ENCODE data around the gene ADCY6.

ADCY6 gene

DNA sequence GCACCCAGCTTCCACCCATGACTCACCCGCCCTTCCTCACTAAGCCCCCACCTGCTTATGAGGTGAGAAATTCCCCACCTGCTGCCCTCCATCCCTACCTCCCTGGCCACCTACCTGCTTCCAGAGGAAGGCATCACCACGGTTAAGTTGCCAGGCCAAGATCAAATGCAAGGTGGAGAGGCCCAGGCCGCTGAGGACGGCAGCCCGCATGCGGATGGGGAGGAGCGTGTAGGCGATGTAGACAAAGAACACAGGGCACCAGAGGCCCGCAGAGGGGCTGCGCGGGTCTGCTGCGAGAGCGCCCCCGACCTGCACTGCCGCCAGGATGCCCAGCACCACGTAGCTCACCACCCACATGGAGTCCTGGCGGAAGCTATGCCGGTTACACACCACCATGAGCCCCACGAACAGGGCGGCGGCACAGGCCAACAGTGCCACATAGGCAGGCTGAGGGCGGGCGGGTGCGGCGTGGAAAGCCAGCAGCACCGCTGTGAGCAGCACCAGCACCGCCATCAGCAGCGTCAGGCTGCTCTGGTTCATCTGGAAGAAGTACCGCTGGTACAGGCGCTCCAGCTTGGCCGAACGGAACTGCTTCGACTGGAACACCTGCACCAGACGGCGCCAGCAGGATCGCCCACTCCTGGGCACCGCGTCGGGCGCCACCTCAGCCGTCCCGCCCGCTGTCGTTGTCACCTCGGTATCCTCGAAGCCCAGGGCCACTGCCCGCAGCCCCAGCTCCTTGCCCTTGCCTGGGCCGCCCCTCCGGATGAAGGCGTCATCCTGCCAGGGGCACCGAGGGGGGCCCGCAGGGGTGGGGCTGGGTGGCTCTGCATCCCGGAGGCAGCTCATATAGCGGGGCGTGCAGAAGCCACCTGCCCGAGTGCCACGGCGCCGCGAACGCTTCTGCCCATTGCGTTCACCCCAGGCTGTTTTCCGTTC lies 6.2 kb downstream of the ADCY6 start:
- DNase-seq: no peak

DNA sequence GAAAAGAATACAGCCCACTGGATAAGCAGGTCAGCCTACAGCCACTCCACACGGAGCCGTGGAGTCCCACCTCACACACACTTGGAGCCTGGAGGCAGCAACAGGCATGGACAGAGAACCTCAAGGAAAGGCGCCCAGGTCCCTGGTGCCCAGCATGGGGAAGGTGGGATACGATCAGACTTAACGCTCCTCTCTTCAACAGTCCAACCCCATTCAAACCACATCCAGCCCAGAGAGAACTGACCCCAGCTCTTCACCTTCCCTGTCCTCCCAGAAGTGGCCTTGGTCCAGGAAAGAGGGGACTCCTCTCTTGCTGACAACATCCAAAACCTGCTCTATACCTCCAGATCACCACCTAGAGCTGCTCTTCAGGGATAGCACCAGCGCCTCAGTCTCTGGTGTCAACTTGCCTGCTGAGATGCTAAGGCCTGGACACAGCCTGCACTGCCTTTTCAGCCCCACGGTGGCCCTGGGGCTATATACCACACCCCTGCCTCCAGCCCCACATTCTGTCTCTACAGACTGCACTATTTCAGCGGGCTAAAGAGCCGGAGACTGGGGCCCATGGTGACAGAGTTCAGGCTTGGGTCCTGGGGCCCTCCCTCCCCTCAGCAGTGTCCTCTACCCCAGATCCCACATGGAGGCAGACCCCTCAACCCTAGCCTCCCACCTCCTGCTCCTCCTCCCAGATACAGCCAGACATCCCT lies 7.0 kb downstream of the ADCY6 start:
- no peak for DNase-seq

DNA sequence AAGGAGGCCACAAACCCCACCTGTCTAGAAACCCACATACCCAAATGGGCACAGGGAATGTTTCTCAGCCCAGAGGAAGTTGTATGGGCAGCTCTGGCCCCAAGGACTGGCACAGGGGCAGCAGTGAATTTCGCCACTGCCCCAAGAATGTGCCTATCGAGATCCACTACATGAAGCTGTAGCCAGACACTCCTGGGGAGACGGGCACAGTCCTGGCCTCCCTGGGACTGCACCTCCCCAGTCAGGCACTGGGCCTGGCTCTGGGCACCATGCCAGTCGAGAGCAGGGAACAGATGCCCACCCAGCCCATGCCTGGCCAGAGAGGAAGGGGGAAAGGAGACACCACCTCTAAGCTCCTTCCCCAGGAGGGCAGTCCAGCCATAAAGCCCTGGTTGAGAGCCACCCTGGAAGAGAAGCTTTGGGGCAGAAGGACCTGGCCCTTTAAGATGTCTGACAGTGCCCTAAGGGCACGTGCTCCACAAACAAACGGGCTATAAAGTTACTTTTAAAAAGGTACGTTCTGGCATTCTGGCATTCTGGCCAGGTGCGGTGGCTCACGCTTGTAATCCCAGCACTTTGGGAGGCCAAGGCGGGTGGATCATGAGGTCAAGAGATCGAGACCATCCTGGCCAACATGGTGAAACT lies 8.4 kb downstream of the ADCY6 start:
- DNase-seq: no peak

DNA sequence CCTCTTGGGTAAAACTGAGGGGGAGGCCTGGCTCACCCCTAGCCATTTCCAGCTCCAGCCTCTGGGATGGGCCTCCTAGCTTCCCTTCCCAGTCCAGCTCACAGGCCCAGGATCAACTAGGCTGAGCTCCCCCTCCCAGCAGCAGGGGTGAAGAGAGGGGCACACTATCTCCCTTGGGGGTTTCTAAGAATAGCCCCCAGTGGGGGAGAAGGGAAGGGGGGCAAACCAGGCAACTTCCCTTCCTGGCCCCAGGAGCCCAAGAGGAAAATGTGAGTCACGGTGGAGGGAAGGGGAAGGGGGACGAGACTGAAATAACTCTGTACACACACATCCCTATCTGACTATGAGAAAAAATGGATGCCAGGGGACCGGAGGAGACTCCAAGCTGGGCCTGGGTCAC lies 9.0 kb downstream of the ADCY6 start:
- no peak for DNase-seq

DNA sequence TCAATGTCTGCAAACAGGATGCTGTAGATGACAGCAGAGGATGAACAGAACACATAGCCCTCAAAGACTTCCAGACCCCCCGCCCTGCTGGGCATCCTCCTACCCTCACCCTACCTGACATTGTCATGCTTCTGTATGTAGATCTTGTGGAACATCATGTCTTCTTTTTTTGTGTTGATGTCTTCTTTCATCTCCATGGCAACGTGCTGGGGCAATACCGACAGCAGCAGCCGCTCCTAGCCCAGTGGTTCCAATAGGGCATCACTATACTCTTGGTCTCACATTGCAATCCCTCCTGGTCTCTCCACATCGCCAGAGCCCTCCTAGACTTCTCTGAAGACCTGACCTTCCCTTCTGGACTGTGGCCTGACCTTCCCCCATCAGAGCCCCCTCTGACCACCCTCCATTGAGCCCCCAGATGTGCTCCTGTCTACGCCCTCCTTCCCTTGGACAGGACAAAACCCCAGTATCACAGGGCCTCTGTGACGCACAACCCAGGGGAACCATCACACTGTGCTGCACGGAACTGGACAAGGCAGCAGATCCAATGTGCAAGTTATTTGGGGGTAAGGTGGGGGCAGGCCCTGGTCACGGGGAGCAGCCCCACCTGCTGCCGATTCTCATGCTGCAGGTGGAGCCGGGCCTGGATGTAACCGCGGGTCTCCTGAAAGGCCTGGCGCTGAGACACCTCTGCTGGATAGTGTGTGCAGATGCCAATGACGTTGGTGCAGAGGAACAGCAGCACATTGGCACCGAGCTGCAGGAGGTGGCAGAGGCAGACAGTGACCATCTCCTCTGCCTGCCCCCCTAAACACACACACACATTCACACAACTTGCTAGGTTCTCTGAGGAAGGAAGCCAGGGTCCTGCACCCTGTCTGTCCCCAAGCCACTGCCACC lies 11.1 kb downstream of the ADCY6 start:
- no peak for DNase-seq

DNA sequence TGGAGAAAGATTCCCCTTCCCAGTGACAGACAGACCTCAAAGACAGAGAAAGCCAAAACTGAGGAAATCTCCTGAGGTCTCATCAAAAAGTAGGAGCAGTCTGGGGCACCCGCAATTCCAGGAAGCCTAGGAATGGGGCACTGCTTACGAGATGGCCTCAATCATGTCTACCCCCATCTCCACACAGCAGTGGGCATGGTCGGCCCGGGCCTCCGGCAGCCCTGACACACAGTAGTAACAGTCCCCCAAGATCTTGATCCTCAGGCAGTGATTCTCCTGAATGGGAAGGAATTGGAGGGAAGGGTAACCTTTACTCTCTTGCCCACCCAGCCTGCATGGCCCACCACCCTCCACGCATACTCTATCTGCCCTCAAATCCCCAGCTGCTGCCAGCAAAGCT lies 11.9 kb downstream of the ADCY6 start:
- DNase-seq: no peak

DNA sequence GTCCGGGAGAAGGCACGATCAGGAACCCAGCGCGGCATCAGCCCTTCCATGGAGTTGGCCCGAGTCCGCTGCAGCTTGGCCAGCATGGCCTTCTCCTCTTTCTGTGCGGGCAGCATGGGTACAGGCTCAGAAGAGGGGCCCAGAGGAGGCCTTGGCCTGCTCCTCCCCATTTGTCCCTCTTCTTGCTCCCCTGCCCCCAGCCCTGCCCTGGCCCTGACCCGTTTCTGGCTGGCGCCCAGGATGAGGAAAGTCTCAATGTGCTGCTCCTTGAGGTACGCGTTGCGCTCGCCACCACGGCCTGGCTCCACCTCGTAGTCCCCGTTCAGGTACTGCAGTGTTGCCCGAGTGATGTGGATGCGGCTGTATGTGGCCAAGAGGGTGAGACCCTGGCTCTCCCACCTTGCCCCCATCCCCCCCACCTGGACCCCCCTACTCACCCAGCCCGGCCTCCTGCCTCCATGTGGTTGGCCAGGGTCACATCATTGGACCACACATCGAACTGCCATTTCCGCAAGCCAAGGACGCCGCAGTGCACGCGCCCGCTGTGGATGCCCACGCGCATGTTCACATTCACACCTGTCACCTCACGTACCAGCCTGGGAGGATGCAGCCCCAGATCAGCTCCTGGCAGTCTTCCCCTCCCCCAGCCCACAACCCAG lies 12.8 kb downstream of the ADCY6 start:
- DNase-seq: no peak

DNA sequence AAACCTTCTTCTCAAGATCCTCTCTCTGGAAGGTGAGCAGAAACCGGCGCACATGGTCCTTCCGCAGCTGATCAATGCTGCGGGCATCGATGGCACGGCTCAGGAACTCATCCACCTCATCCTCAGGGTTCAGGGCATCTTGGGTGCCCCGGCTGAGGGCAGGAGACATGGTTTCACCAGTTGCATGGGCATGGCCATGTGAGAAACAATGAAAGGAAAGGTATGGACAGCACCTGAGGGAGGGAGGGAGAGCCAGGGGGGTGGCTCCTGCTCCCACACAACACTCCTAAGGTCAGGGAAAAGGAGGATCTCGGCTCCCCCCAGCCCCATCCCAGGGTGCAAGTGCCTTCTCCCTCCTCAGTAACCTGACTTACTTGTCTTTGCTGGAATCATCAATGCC lies 13.6 kb downstream of the ADCY6 start:
- no peak for DNase-seq

DNA sequence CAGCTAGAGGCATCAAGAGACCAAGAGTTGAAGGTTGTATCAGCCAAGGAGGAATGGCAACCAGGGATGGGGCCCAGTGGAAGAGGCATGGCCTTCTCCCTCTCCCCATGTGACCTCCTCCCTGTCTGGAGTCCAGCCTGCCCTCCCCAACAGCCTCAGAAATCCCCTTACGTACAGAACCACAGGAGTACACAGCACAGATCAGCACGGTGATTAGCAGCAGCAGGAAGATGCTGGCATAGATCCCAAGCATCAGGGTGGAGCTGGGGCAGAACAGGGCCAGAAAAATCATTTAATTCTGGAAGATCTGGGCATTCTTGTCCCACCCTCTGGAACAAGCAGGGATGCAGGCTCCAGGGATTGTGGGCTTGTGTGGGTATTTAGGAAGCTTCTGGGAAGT lies 14.4 kb downstream of the ADCY6 start:
- no peak for DNase-seq

DNA sequence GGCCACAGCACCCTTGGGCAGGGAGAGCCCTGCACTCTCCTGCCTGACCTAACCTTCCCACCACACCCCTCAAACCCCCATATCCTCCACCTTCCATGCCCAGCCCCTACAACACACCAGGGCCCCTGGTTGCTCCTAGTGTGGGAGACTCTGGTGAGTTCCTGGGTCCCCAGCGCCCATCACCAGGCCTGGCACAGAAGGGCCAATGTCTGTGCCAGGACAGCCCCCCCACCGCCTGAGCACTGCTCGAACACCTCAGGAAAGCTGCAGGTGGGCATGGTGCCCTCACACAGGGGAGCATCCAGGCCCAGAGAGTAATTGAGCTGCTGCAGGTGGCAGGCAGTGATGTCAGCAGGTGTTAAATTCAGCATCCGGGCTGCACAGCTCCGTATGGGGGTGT lies 15.2 kb downstream of the ADCY6 start:
- no peak for DNase-seq

DNA sequence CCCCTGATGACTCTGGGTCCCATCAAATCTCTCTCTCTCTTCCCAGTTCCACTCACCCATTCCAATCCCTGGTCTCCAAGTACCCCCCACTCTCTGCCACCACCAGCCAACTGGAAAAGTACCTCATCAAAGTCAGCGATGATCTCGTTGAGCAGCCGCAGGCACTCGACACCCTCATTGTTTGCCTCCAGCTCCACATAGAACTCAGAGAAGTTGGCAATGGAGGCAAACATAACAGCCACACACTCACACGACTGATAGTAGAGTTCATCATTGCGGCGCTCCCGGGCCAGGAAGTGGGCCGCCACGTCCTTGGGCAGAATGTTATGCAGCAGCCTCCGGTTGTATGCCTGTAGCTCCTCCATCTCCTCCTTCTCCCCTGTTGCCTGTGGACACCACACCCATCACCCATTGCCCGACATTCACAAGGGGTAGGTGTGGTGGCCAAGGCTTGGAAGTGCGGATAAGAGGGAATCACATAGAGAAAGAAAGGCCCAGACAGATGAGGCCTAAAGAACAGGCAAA lies 17.2 kb downstream of the ADCY6 start:
- no peak for DNase-seq

DNA sequence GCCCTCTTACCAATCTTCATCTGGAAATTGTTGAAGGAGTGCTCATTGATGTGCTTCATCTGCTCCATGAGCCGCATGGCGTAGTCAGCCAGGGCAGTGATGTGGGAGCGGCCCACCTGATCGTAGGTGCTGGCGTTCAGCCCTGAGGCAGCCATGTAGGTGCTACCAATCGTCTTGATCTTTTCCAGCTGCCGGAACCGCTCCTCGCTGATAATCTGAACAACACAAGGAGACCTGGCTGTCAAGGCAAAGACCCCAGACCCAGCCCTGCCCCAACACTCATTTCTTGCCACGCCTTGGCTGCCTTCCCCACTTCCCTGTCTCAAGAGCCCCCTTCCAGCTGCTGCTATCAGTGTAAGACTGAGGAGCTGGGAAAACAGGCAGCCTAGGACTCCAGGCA lies 18.1 kb downstream of the ADCY6 start:
- no peak for DNase-seq

DNA sequence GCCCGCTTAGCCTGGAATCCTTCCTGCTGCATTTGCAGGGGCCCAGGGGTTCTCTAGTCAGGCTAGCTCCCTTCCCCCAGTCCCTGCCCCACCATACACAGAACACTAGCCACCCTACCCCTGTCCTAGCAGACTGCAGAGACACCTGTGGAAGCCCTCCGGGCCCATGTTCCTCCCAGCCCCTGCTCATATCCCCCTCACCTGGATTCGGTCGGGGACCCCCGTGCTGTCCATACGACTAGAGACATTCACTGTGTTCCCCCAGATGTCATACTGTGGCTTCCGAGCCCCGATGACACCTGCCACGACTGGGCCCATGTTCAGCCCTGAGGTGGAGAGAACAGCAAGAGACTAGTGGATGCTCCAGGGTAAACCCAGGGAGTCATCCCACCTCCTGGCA lies 20.2 kb downstream of the ADCY6 start:
- DNase-seq: no peak

DNA sequence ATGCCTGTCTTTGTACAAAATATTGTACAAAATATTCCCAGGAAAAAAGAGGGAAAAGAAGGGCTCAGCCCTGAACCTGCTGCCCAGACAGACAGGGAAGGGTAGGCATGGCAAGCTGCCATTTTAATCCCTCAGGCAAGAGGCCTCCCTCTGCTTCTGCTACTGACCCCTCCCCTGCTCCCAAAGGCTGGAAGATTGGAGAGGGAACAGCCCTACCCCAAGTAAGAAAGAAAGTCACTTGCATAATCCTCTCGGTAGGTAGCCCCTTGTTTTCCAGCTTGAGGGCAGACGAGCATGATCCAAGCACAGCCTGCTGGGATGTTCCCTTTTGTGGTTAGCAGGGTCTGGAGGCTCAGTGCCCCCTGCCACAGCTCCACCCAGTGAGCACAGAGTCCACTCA lies 20.7 kb downstream of the ADCY6 start:
- no peak for DNase-seq

DNA sequence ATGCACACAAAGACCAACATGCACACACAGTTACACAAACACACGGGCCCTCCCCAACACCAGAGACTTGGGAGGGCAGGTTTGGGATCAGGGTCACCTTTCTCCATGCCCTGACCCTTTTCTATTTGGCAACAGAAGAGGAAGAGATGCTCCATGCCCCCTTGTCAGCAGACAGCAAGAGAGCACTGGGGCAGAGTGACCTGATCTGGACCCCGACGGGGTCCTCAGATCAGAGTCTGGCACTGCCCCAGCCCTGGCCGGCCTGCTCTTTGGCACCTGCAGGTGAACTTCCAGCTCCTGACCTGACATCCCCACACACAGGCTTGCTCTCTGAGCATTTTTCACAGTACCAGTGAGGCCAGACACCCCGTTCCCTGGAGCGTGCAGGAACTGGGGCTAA lies 21.4 kb downstream of the ADCY6 start:
- no peak for DNase-seq

DNA sequence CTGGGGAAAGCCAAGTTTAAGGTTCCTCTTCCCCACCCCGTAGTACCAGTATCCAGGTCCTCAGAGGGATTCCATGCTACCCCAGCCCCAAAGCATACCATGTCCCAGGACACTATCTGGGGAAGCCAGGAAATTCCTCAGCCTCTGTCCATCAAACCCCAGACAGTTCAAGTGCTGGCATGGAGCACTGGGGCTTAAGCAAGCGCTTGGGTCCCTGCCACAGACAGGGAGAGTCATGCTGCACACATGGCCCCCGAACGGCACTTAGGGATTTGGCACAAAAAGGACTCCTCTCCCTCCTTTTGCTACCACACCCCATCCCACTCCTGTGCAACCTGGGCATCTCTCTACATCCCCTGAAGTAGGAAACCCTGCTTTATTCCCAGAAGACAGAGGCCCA lies 21.8 kb downstream of the ADCY6 start:
- no peak for DNase-seq

DNA sequence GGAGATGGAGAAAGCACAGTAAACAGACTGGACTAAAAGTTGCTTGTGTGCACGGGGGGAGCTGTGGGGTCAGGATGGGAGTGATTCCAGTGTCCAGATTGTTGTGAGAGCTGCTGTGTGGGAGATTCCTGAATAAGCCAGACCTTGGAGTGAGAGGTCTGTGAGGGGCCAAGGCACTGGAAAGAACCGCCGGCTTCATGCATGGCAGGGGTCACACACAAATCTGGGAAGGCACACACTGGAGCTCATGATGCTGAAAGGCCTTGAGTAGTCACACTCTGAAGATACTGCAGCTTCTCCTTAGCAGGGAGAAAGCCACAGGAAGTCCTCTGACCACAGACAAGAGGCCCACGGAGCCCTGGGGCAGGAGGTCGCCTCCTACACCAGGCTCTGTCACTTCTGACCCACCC lies 23.1 kb downstream of the ADCY6 start:
- DNase-seq: peak; percentile 40

DNA sequence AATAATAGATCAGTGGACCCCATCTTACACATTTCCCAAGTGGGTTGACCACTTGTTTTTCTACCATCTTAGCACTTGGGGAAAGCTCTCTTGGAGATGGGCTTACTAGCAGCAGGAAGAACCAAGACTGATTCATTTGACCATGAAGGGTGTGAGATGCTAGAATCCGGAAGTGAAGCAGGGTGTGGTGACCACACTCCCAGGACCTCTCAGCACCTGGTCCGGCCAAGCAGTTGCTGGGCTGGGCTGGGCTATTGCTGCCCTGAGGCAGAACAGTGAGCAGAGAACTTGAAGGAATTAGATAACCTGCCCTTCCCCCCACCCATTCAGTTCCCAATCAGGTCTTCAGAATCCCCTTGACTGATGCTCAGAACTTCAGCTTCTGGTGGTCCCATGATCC lies 24.4 kb downstream of the ADCY6 start:
- DNase-seq: no peak

DNA sequence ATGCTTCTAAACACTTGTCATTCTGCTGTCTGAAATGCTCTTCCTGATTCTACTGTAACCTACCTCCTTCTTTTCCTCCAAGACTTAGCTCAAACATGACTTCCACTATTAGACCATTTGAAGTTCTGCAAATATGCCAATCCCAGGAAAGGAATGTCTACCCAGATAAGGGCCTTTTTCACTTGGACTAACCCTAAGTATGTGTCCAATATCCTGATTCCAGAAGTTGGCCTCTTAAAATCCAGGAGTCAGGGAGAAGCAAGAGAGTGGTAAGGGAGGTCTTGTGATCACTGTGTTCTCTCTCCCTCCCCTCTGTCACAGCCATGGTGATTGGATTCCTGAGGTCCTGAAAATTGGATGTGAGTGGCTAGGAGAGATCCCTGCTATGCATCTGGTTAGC lies 30.2 kb downstream of the ADCY6 start:
- no peak for DNase-seq

DNA sequence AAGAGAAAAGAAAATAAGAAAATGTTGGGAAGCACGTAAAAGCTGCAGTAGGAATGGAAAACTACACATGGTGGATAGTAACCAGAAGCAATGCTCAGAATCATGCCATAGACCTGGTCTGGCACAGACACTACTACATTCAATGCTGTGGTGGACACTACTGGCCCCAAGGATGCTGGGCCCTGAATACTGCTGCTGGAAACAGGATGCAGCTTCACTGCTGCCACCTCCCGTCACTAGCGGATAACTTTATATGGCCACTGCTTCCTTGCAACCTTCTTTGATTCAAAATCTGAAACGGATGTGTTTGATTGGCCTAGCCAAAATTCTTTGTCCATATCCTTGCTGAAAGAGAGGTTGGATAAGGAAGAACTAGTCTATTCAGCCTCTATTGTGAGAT lies 30.7 kb downstream of the ADCY6 start:
- DNase-seq: no peak

DNA sequence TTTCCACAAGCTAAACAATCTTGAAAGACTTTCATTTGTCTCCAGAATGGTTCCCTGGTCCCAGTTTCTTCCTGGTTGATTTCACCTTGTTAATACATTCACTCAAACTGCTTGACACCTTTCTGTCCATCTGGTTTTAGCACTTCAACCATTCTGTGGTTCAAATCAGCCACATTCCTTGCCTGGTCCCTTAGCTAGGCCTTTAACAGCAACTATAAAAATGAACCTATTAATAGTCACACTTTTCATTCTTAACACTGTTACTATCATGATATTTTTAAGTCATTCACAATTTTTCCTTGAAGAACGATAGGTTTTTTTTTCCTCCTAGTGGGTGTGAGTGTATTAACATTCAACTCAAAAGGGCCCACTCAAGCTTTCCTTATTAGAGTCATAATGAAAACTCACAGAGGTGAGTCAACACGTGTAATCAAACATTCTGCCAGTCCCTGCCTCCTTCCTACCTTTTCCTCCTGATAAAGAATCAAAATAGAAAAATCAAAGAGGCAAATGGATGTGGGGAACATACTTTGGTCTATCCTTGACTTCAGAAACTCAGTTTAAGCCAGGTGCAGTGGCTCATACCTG lies 38.0 kb downstream of the ADCY6 start:
- peak; percentile 56 for DNase-seq

DNA sequence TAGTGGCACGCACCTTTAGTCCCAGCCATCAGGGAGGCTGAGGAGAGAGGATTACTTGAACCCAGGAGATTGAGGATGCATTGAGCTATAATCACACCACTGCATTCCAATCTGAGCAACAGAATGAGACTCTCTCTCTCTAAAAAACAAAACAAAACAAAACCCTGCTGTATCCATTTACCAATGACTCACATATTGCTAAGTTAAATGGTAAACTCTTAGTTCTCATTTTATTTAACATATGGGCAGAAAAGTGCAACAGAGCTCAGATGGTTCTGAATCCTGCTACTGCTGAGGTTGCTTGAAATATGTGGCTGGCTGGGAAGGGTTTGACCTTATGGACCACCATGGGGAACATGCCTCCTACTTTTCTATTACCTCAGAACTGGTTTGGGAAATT lies 38.7 kb downstream of the ADCY6 start:
- DNase-seq: no peak
